Endothelial cell of umbilical vein (primary cell): ENCODE measurements around the gene GMNC. TPM values are rescaled to one million over a fixed set of nuclear protein-coding genes. Genes with fewer than 3 reads are reported as not detected.

Experiments used
- BruUV-seq: library from RNA; stranded (reverse); fragments of 400-500 nt; replicated peaks from 2 replicates; lab custom pipeline; 2021; lab: Mats Ljungman, UMichigan
- CTCF ChIA-PET: fragments of 300-600, 350-600 bp; sonication (Branson Sonifier 250); formaldehyde crosslinking; loops from one replicate; lab custom pipeline; 2021; ENCODE audit warnings: antibody characterized with exemption, inconsistent platforms; lab: Charles Lee
- POLR2A ChIA-PET: fragments of 300-600, 350-600 bp; sonication (Branson Sonifier 250); formaldehyde crosslinking; loops from one replicate; lab custom pipeline; 2021; ENCODE audit warnings: antibody characterized with exemption, inconsistent platforms; lab: Charles Lee
- DNase-seq: peaks from one replicate; pipeline ENCODE4 v3.0.0-alpha.2; 2011; ENCODE audit warnings: low read depth, low spot score
- FAIRE-seq: peaks from 2 replicates; lab custom pipeline; 2011; peaks lifted over from hg19 to GRCh38; lab: Jason Lieb, UNC
- H2AFZ ChIP-seq: 2 replicates; pipeline ENCODE4 v1.6.0; 2012; ENCODE audit warnings: low read depth, low read length, control low read depth, inconsistent platforms
- H3K27ac ChIP-seq: 2 replicates; pipeline ENCODE4 v1.5.1; 2011; ENCODE audit warnings: low read depth, mild to moderate bottlenecking, control low read depth, low read length, moderate library complexity; ENCODE audit not compliant: insufficient read depth
- H3K27me3 ChIP-seq, 2 experiments: 2 replicates each; pipeline versions ENCODE4 v1.6.0 to v1.6.1; 2011; ENCODE audit warnings: low read length in 2 of 2, mixed read lengths in 1 of 2; ENCODE audit not compliant: control insufficient read depth in 2 of 2, insufficient read depth in 2 of 2
- H3K36me3 ChIP-seq, 2 experiments: 2 replicates in 1 of 2; 3 replicates in 1 of 2; pipeline ENCODE4 v1.5.1; 2011; ENCODE audit warnings: low read length in 2 of 2, mild to moderate bottlenecking in 1 of 2, moderate library complexity in 1 of 2; ENCODE audit not compliant: control insufficient read depth in 2 of 2, insufficient read depth in 2 of 2; ENCODE audit errors: extremely low read depth in 1 of 2
- H3K4me1 ChIP-seq: 3 replicates; pipeline ENCODE4 v1.5.1; 2011; ENCODE audit warnings: mild to moderate bottlenecking, low read length; ENCODE audit not compliant: control insufficient read depth, insufficient read depth; ENCODE audit errors: extremely low read depth
- H3K4me2 ChIP-seq: 2 replicates; pipeline ENCODE4 v1.6.1; 2011; ENCODE audit warnings: low read length, control low read depth, mixed read lengths; ENCODE audit not compliant: insufficient read depth
- H3K4me3 ChIP-seq, 3 experiments: fragments of 200-600 bp in 1 of 3; sonication (generic), shearing (Covaris generic) in 1 of 3; replicated peaks in 1 of 3; 2 replicates each; pipeline ENCODE4 v1.5.1; 2011 to 2016; ENCODE audit warnings: control low read depth in 3 of 3, low read length in 3 of 3, mild to moderate bottlenecking in 2 of 3, inconsistent platforms in 1 of 3, low read depth in 1 of 3, moderate library complexity in 1 of 3; ENCODE audit not compliant: insufficient read depth in 1 of 3
- H3K79me2 ChIP-seq: 2 replicates; pipeline ENCODE4 v1.6.0; 2012; ENCODE audit warnings: low read length, inconsistent platforms; ENCODE audit not compliant: control insufficient read depth, insufficient read depth
- H3K9ac ChIP-seq: replicated peaks from 2 replicates; pipeline ENCODE3; 2011; ENCODE audit warnings: low read length, control low read depth; ENCODE audit not compliant: insufficient read depth; ENCODE audit errors: extremely low read depth
- H3K9me1 ChIP-seq: replicated peaks from 3 replicates; pipeline ENCODE4 v1.6.0; 2011; ENCODE audit warnings: mild to moderate bottlenecking, low read length; ENCODE audit not compliant: control insufficient read depth, insufficient read depth; ENCODE audit errors: extremely low read depth
- H3K9me3 ChIP-seq: replicated peaks from 2 replicates; pipeline ENCODE4 v1.5.1; 2012; ENCODE audit warnings: low read length, inconsistent platforms; ENCODE audit not compliant: control insufficient read depth, insufficient read depth
- H4K20me1 ChIP-seq: replicated peaks from 2 replicates; pipeline ENCODE3; 2011; ENCODE audit warnings: mild to moderate bottlenecking, low read length; ENCODE audit not compliant: control insufficient read depth, insufficient read depth; ENCODE audit errors: extremely low read depth
- CTCF ChIP-seq, 2 donors: IDR thresholded peaks; 1 replicate in 1 of 2; 2 replicates in 1 of 2; pipeline ENCODE4 v1.5.1; 2011; ENCODE audit warnings: low read length in 2 of 2, mild to moderate bottlenecking in 2 of 2, moderate library complexity in 2 of 2, control low read depth in 1 of 2, inconsistent platforms in 1 of 2, low read depth in 1 of 2; ENCODE audit not compliant: insufficient read depth in 1 of 2; ENCODE audit errors: extremely low read depth in 1 of 2
- EZH2 ChIP-seq: IDR thresholded peaks from 2 replicates; pipeline ENCODE4 v1.6.1; 2012; ENCODE audit warnings: borderline replicate concordance, low read depth, mild to moderate bottlenecking, moderate library complexity, low read length, inconsistent platforms; ENCODE audit not compliant: severe bottlenecking
- FOS ChIP-seq: IDR thresholded peaks from 2 replicates; pipeline ENCODE4 v1.6.1; 2011; ENCODE audit warnings: mild to moderate bottlenecking, low read length, moderate library complexity, borderline replicate concordance; ENCODE audit not compliant: insufficient read depth
- GATA2 ChIP-seq: IDR thresholded peaks from 2 replicates; pipeline ENCODE4 v1.7.0; 2011; ENCODE audit warnings: low read depth, mild to moderate bottlenecking, moderate library complexity, mixed read lengths, low read length; ENCODE audit not compliant: insufficient read length, insufficient read depth
- JUN ChIP-seq: IDR thresholded peaks from 2 replicates; pipeline ENCODE4 v1.6.1; 2011; ENCODE audit warnings: borderline replicate concordance, low read depth; ENCODE audit not compliant: insufficient read length, insufficient read depth
- MYC ChIP-seq: IDR thresholded peaks from one replicate; pipeline ENCODE4 v1.6.1; 2011; ENCODE audit warnings: mild to moderate bottlenecking, low read depth, low read length
- POLR2A ChIP-seq: IDR thresholded peaks from 2 replicates; pipeline ENCODE4 v1.6.1; 2012; ENCODE audit warnings: low read depth, mild to moderate bottlenecking, control low read depth, low read length
- POLR2AphosphoS5 ChIP-seq: IDR thresholded peaks from 2 replicates; pipeline ENCODE4 v1.6.1; 2012; ENCODE audit warnings: low read depth, mild to moderate bottlenecking, control low read depth, low read length, moderate library complexity; ENCODE audit not compliant: insufficient read depth
- dilution Hi-C: fragments of 300-500 bp; cut with MboI; formaldehyde crosslinking; loops from one replicate; pipeline ENCODE4 v1.15.0; 2019; ENCODE audit warnings: low sequenced_read_pairs; ENCODE audit not compliant: extremely low pct_ligation_motif_present
- intact Hi-C: fragments of 100-400 bp; cut with micrococcal nuclease; formaldehyde crosslinking; loops from one replicate; pipeline ENCODE4 v1.10.0; 2022
- polyA plus RNA-seq, 4 experiments: library from polyadenylated mRNA; depleted of rRNA in 3 of 4; stranded (reverse) in 3 of 4; unstranded in 1 of 4; fragments of >200 nt; gene quantifications; 2 replicates each; pipeline versions ENCODE4 v1.2.1 to v1.2.3, GENCODE V29; 2011 to 2012; ENCODE audit warnings: missing spikeins in 1 of 4
- total RNA-seq: library from RNA; stranded (reverse); gene quantifications from 2 replicates; pipeline ENCODE4 v1.2.3, GENCODE V29; 2021
- TF ChIP-seq, protein P1 (sequence below): IDR thresholded peaks from 2 replicates; pipeline ENCODE4 v1.6.1; 2011; ENCODE audit not compliant: insufficient read depth, insufficient read length

The GMNC gene
- total and polyA plus RNA-seq, 2 donors (not counting 3 experiments of a cell fraction or from before 2014, with no cell fraction given): not detected

DNA sequence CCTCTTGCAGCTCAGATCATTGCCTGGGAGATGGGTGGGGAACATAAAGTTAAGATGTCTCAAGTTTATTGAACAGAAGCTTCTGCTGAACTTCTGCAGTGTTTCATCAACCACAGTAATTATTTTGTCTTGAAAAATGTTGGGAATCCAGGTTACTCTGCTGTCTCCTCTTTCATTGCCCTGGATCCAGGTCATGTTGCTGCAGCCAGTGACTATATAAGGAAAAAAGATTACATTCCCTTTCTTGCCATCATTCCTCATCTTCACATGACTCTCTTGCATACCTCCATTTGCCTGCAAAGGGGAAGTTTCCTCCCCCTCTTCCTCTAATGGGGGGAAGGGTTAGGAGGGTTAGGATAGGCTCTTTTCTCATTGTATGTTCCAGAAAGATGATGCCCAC lies 15.1 kb downstream of the GMNC start:
- intact Hi-C loops (no loop called here), dilution Hi-C loops (no loop called here)
- no peaks in the 10 kb centered on the region for H3K36me3 ChIP-seq
- TF ChIP-seq POLR2A: no peak
- TF ChIP-seq EZH2: no peak
- no peak for TF ChIP-seq MYC
- TF ChIP-seq POLR2AphosphoS5: no peak
- no peak for TF ChIP-seq CTCF (IDR thresholded peaks at IDR 0.05; ENCODE audit: extremely low read depth in 1 of 2, insufficient read depth in 1 of 2, low read depth in 1 of 2, low read length in 2 of 2)
- TF ChIP-seq, protein P1, sequence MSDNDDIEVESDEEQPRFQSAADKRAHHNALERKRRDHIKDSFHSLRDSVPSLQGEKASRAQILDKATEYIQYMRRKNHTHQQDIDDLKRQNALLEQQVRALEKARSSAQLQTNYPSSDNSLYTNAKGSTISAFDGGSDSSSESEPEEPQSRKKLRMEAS: no peak
- no peak for TF ChIP-seq GATA2
- no peak for TF ChIP-seq JUN
- TF ChIP-seq FOS: no peak
- H4K20me1 ChIP-seq: no peaks in the 10 kb centered on the region
- ChIA-PET CTCF (no interaction called here), POLR2A (no interaction called here)
- no peak overlapping the region for H3K9ac ChIP-seq
- H3K79me2 ChIP-seq: no peaks in the 10 kb centered on the region
- DNase-seq (no peak), FAIRE-seq (no peak)
- no TSS peak for BruUV-seq
- no peaks in the 10 kb centered on the region for H3K27me3 ChIP-seq
- no peak overlapping the region for H2AFZ ChIP-seq
- H3K4me3 ChIP-seq: no peak overlapping the region
- H3K9me1 ChIP-seq: no peaks in the 10 kb centered on the region
- no peak overlapping the region for H3K4me2 ChIP-seq
- no peaks in the 10 kb centered on the region for H3K9me3 ChIP-seq
- no peaks in the 10 kb centered on the region for H3K4me1 ChIP-seq
- H3K27ac ChIP-seq: no peak overlapping the region
